ENCODE results near the gene CLEC18B. TPM values are rescaled to one million over a fixed set of nuclear protein-coding genes. Genes with fewer than 3 reads are reported as not detected.
"Not testable (repeated sequence)": the region's sequence is repeated elsewhere in the genome, so short reads cannot be mapped to it uniquely, and the experiment has no call there.

The CLEC18B gene
- total RNA-seq, 1 donor from 2014 or later: 3.5 TPM

DNA sequence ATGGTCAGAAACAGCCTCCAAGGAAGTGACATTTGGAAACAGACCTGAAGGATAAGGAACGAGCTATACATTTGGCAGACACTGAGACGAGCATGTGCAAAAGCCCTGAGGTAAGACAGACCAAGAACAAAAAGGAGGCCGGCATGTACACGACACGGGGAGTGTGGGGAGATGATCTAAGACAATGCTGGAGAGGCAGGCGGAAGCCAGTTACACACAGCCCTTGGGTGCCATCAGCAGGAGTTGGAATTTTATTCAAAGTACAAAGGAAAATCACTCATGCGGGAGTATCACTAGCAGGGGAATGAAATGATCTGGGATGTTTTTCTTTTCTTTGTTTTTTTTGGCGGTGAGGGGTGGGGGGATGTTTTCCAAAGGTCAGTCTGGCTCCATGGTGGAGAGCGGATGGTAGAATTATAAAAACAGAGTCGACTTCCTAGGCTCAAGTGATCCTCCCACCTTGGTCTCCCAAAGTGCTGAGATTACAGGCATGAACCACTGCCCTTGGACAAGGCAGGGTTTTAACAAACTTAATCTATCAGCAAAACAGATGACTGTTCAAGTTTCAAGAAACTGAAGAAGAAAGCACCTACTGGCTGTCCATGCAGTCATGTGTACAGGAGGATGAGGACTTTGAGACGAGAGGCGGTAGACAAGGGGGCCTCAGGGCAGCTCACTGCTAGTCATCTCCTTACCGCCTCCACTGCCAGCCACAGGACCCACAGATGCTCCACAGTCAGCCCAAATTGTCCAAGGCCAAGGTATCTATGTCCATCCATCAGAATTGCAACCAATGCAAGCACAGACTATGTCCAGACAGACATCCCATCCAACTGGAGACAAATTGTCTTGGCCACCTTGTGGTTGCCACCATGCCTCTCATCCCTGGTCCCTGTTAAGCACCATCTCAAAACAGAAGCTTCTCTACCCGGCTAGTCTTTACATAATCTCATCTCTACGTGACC, 59.4 kb downstream of the CLEC18B start:
- intact Hi-C loops (cut with micrococcal nuclease): not testable (repeated sequence)

Other genes starting within 250 kb of the CLEC18B start
- gene PSMD7, start 124.7 kb downstream of the CLEC18B start, total RNA-seq: 114 TPM in 2 replicates
- gene NPIPB15, start 45.2 kb downstream of the CLEC18B start, total RNA-seq: 1.3 and 1.5 TPM in 2 replicates
- gene GLG1, start 185.6 kb upstream of the CLEC18B start, total RNA-seq: 116 and 124 TPM in 2 replicates
- gene RFWD3, start 245.4 kb upstream of the CLEC18B start, total RNA-seq: 84.8 and 86.3 TPM in 2 replicates